Measurements from ENCODE around the gene SHF.

SHF gene

DNA sequence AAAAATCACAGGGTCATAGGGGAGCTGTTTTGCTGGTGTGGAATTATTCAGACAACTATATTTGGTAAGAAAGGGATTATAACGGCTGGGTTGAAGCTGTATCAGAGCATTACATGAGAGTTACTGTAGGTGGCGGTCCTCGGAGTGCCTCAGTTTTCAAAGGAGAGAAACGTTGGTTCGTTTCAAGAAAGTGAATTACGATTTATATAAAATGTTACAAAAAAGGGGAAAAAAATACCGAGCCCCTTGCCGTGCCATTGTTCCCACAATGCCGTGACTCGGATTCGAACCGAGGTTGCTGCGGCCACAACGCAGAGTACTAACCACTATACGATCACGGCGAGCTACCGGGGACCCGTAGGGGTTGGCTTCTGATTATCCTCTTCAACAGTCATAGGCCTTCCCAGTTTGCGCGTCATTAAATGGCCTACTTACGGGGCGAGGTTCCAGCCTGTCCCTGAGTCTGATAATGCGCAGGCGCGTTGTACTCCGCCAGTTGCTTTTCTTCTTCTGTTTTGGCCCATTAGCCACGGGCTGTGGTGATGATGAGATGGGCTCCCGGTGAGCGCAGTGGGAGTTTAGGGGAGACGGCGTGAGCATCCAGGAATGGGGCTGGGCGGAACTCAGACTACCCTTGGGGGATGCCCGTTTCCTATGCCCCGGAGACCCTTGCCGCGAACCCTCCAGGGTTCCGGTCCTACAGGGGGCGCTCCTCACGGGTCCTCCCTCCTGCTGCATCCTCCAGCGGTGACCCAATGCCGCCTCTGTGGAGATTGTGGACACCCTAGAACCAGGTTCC, 10.8 kb upstream of the SHF start:
- peak; percentile 93 for DNase-seq

GRCh38 chr15:45197512-45197911, 9.7 kb upstream of the SHF start:
- no peak for DNase-seq

DNA sequence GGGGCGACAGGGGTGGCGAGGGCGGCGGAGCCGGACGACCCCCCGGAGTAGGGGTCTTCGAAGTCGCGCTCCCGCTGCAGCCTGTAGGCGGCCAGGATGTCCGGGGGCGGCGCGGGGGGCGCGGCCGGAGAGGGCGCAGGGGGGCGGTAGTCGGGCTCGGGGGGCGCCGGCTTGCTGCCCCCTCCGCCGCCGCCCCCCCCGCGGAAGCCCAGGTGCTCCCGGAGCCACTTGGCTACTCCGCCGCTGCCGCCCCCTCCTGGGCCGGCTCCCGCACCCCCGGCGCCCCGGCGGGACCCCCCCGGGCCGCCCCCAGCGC, 230 bp downstream of the SHF start:
- DNase-seq = no peak

DNA sequence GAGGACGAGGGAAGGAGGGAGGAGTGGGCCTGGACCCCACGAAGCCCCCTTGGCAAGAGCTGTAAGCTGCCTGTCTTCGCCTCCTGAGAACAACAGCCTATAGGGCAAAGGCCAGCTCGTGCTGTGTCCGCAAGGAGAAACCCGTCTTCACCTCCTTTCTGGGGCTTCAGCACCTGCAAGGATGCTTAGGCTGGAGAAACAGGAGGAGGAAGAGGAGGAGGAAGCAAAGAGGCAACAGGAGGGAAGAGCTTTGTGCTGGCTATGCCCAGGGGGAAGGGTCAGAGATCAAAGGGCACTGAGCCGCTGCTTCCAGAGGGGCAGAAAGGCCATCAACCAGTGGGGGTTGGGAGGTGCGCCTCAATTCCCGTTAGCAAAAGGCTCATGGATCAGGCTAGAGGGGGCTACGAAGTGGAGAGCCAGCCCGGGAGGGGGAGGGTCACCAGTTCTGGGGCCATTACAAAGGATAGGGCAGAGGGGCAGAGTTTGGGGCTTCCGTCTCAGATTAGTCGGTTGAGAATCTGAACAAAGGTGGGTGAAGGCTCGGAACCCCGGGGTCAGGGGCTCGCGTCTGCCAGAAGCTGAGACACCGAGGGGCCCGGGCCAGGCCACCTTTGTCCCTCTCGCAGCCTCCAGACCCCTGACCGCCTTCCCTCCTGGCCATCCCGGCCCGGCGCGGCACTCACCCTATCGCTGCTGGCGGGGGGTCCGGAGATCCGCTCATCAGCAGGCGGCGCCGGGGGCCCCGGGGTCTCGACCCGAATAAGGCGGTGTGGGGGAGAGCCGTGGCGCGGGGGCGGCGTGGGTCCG, 792 bp downstream of the SHF start:
- no peak for DNase-seq

- DNase-seq = no peak
These were observed 1.6 kb downstream of the SHF start for GRCh38 chr15:45185903-45186770.

GRCh38 chr15:45185069-45185779, 2.5 kb downstream of the SHF start:
- no peak for DNase-seq

DNA sequence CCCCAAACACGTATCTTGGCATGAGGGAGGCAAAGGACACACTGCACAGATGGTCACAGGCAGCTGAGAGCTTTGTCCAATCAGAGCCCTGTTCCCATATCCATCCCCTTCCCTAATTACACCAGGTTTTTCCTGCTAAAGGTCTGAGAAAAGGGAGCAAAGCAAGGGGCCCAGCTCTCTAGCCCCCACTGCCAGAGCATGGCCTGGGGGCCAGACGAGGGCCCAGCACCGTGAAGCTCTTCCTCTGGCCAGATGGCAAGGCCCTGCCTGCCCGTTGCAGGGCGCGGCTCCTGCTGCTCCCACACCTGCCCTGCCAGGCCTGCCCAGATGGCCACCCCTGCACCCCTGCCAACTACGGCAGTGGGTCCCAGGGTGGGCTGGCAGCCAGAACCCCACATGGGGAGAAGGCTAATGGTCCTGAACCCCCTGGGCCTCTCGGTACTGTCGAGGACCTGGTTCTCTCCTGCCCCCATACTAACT, 3.2 kb downstream of the SHF start:
- no peak for DNase-seq

- DNase-seq = no peak
These were observed 4.3 kb downstream of the SHF start for GRCh38 chr15:45183511-45183910.

GRCh38 chr15:45182996-45183395, 4.8 kb downstream of the SHF start:
- no peak for DNase-seq

GRCh38 chr15:45181491-45182285, 6.1 kb downstream of the SHF start:
- no peak for DNase-seq

GRCh38 chr15:45180648-45181436, 6.9 kb downstream of the SHF start:
- no peak for DNase-seq

- peak; percentile 53 for DNase-seq
These were observed 7.6 kb downstream of the SHF start for GRCh38 chr15:45180201-45180600.

- peak; percentile 48 for DNase-seq
These were observed 8.4 kb downstream of the SHF start for GRCh38 chr15:45179221-45179985.

DNA sequence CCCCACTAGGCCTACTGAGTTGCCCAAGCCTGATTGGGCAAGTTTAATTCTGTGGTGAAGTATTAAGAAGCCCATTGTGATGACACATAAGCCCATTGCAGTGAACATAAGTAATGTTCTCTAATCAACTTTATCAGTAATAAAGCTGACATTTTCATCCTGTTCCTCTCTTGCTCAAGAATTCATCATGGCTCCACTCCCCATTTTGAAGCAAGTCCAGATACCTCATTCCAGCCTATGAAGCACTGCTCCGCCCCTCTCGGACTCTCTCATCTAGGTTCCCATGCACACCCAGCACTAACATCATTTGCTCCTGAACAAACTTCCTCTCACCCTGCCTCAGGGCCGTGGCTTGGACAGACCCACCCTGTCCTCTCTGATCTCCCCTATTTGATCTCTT, 10.5 kb downstream of the SHF start:
- no peak for DNase-seq

DNA sequence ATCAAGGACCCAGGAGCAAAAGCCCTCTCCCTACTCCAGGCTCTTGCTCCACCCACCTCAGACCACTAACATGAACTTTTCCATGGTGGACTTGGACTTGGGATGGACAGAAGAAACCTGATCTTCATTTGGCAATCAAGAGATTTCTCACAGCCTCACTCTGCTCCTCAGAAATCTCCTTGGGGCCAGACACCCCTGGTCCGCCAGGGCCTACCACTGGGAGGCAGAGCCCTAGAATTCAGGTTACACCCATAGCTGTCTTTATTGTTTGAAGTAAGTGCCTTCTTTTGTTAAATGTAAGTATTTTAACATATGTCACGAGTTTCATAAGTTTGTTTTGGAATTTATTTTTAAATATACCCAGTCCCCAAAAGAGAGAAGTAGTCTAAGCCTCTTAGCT, 13.2 kb downstream of the SHF start:
- no peak for DNase-seq

DNA sequence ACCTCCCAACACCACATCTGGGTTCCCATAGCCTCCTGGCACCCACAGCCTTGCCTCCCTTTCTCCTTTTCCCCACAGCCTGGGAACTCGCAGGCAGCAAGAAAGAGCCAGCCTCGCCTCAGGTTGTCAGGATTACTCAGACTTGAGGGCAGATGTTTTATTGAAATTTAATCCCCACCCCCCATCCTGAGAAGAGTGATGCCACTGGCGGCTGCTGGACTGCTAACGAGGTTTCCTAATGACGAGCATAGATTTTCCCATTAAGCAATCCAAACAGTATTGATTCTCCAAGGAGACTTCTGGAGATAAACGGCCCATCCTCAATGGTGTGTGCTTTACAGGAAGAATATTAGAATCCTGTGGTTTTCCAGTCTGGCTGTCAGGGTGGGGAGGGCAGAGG, 13.7 kb downstream of the SHF start:
- no peak for DNase-seq

DNA sequence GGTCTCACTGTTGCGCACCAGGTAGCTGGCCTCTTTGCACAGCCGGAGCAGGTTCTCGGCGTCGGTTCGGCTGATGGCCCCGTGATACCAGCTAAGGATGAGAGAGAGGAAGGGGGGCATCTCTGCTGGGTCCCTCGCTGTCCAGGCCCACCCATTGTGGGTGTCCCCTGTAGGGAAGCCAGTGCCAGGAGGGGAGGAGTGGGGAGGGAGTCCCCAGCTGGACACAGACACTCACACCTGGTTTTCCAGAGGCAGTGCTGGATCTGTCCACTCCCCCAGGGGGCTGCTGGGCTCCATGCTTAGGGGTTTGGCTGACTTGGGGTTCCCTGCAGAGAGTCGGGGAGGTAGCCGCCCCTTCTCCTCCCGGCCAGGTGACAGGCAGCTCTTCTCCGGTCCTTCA, 15.9 kb downstream of the SHF start:
- DNase-seq = no peak

DNA sequence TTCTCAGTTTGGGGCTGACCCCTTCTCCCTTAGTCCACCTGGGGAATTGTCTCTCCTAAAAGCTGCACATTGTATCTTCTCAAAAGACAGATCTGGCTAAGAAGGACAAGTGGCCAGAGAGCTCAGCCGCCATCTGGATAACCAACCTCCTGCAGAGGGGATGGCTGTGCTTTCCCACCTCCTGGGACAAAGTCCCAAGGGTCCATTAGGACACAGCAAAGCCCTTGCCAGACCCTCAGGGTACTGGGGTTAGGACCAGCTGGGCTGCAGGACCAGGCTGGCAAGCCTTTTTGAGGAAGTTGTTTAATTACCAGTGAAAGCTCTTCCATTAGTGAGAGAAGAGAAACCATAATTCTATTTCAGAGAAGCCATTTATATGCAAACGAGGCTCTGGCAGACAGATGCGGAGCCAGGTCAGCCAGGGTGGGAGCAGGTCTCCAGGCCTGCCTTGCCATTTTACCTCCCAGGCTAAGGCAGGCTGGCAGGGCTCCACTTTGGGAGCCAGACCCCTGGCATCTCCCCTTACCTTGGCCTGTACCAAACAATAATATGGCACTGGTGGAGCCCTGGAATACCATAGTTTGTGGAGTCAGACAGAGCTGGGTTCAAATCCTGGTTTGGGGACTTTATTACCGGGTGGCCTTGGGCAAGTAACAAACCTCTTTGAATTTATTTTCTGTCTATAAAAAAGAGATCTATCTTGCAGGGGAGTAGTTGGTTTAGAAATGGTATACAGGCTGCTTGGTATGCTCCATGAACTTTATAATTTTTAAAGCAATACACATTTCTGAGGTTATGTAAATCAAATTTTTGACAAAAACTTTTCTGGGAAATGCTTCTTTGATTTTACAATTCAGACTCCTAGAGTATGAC, 17.9 kb downstream of the SHF start:
- DNase-seq = no peak
